Smooth muscle cell (in vitro differentiated cells): ENCODE data around the gene CNTD1. TPM values are rescaled to one million over a fixed set of nuclear protein-coding genes. Genes with fewer than 3 reads are reported as not detected.

ENCODE experiments used
- DNase-seq: peaks from one replicate; lab custom pipeline; 2025; ENCODE audit not compliant: unreplicated experiment; lab: John Stamatoyannopoulos, UW
- H2AFZ ChIP-seq: fragments of 200-600 bp; sonication (generic); 2 replicates; pipeline ENCODE4 v1.6.0; 2016; ENCODE audit warnings: antibody characterized with exemption, low read depth, mild to moderate bottlenecking
- H3F3A ChIP-seq: fragments of 200-600 bp; sonication (generic); 2 replicates; pipeline ENCODE4 v1.6.0; 2017; ENCODE audit warnings: antibody characterized with exemption, low read depth
- H3K27ac ChIP-seq: fragments of 200-600 bp; sonication (generic); 2 replicates; pipeline ENCODE4 v1.5.1; 2016; ENCODE audit warnings: low read depth, mild to moderate bottlenecking
- H3K27me3 ChIP-seq: fragments of 200-600 bp; sonication (generic); 2 replicates; pipeline ENCODE4 v1.6.1; 2016; ENCODE audit warnings: low read depth, mild to moderate bottlenecking
- H3K36me3 ChIP-seq: fragments of 200-600 bp; sonication (generic); 2 replicates; pipeline ENCODE4 v1.5.1; 2016; ENCODE audit warnings: low read depth
- H3K4me1 ChIP-seq: fragments of 200-600 bp; sonication (generic); 2 replicates; pipeline ENCODE4 v1.5.1; 2016; ENCODE audit warnings: low read depth
- H3K4me2 ChIP-seq: fragments of 200-600 bp; sonication (generic); 2 replicates; pipeline ENCODE4 v1.6.0; 2016; ENCODE audit warnings: mild to moderate bottlenecking
- H3K4me3 ChIP-seq: fragments of 200-600 bp; sonication (generic); 2 replicates; pipeline ENCODE4 v1.5.1; 2016; ENCODE audit warnings: mild to moderate bottlenecking
- H3K79me2 ChIP-seq: fragments of 200-600 bp; sonication (generic); 2 replicates; pipeline ENCODE4 v1.6.0; 2016; ENCODE audit warnings: low read depth, mild to moderate bottlenecking
- H3K9ac ChIP-seq: fragments of 200-600 bp; sonication (generic); 2 replicates; pipeline ENCODE4 v1.6.0; 2016; ENCODE audit warnings: low read depth
- H3K9me3 ChIP-seq: fragments of 200-600 bp; sonication (generic); replicated peaks from 2 replicates; pipeline ENCODE4 v1.5.1; 2016; ENCODE audit warnings: low read depth
- H4K20me1 ChIP-seq: fragments of 200-600 bp; sonication (generic); 2 replicates; pipeline ENCODE4 v1.6.0; 2016; ENCODE audit warnings: low read depth
- CTCF ChIP-seq: fragments of 200-600 bp; sonication (generic); IDR thresholded peaks from 2 replicates; pipeline ENCODE4 v1.5.1; 2017; ENCODE audit warnings: borderline replicate concordance, mild to moderate bottlenecking, antibody characterized with exemption; ENCODE audit not compliant: insufficient read depth, poor library complexity, severe bottlenecking
- WGBS: methylation state at CpG from one replicate; pipeline ENCODE4 v1.1.7; 2016; ENCODE audit warnings: low lambda C conversion rate; 5-methylcytosine and 5-hydroxymethylcytosine counted together
- polyA plus RNA-seq: library from polyadenylated mRNA; unstranded; fragments of >200 nt; fragmentation: Nextera tagmentation; extraction: Ambion mirVana; gene quantifications from 2 replicates; pipeline ENCODE4 v1.2.1, GENCODE V29; 2016
- total RNA-seq: library from RNA; depleted of rRNA; stranded (reverse); fragments of >200 nt; gene quantifications from 2 replicates; pipeline ENCODE4 v1.2.3, GENCODE V29; 2014

CNTD1 gene
- total and polyA plus RNA-seq, 2 experiments from 2014 or later = 0.17 TPM; not detected in 1

GRCh38 chr17:42792545-42792944 is 6.1 kb upstream of the CNTD1 start:
- H3K36me3 ChIP-seq = no peaks in the 10 kb centered on the region
- H3K4me1 ChIP-seq = peaks cover 3% of the 10 kb centered on the region
- no peaks in the 10 kb centered on the region for H3K9me3 ChIP-seq
- no peak overlapping the region for H3K27ac ChIP-seq
- H3F3A ChIP-seq = no peaks in the 10 kb centered on the region
- H3K4me3 ChIP-seq = no peak overlapping the region
- no peak for TF ChIP-seq CTCF
- H3K27me3 ChIP-seq = no peaks in the 10 kb centered on the region
- H2AFZ ChIP-seq = no peak overlapping the region
- H4K20me1 ChIP-seq = no peaks in the 10 kb centered on the region
- no peaks in the 10 kb centered on the region for H3K79me2 ChIP-seq
- 83% methylated on average over 5 of the region's 5 CpGs for WGBS
- no peak overlapping the region for H3K4me2 ChIP-seq
- no peak for DNase-seq
- H3K9ac ChIP-seq = no peak overlapping the region

DNA sequence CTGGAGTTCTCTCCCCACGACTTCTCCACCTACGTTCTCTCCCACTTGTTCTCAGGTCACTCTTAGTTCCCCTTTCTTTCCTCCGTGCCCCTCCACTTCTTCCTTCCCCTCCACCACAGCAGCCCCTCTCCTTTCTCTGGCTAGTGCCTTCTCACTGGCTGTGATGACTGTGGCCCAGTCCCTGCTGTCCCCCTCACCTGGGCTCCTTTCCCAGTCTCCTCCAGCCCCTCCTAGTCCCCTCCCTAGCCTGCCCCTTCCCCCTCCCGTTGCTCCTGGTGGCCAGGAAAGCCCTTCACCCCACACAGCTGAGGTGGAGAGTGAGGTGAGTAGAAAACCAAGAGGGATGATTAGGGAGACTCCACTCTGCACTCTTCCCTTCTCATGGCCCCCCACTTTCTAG is 3.6 kb upstream of the CNTD1 start:
- H3K4me2 ChIP-seq = no peak overlapping the region
- TF ChIP-seq CTCF = no peak
- no peak overlapping the region for H2AFZ ChIP-seq
- WGBS = 93% methylated on average over 4 of the region's 4 CpGs
- H3K9me3 ChIP-seq = no peaks in the 10 kb centered on the region
- H3F3A ChIP-seq = no peaks in the 10 kb centered on the region
- H3K27ac ChIP-seq = no peak overlapping the region
- H4K20me1 ChIP-seq = no peaks in the 10 kb centered on the region
- H3K36me3 ChIP-seq = no peaks in the 10 kb centered on the region
- peaks cover 9% of the 10 kb centered on the region for H3K4me1 ChIP-seq
- H3K9ac ChIP-seq = no peak overlapping the region
- H3K79me2 ChIP-seq = peaks cover 5% of the 10 kb centered on the region
- DNase-seq = no peak
- H3K27me3 ChIP-seq = no peaks in the 10 kb centered on the region
- no peak overlapping the region for H3K4me3 ChIP-seq

- DNase-seq = no peak
- Histone ChIP-seq H2AFZ (no peak overlapping the region), H3K4me3 (no peak overlapping the region), H3K36me3 (no peaks in the 10 kb centered on the region), H3F3A (no peaks in the 10 kb centered on the region), H3K27me3 (no peaks in the 10 kb centered on the region), H4K20me1 (no peaks in the 10 kb centered on the region), H3K27ac (no peak overlapping the region), H3K4me2 (no peak overlapping the region), H3K79me2 (peaks cover 5% of the 10 kb centered on the region), H3K9me3 (no peaks in the 10 kb centered on the region), H3K9ac (no peak overlapping the region), H3K4me1 (peaks cover 9% of the 10 kb centered on the region)
- WGBS = 97% methylated on average over 10 of the region's 10 CpGs
- TF ChIP-seq CTCF = no peak
Observed at GRCh38 chr17:42795465-42795864, 3.2 kb upstream of the CNTD1 start.

DNA sequence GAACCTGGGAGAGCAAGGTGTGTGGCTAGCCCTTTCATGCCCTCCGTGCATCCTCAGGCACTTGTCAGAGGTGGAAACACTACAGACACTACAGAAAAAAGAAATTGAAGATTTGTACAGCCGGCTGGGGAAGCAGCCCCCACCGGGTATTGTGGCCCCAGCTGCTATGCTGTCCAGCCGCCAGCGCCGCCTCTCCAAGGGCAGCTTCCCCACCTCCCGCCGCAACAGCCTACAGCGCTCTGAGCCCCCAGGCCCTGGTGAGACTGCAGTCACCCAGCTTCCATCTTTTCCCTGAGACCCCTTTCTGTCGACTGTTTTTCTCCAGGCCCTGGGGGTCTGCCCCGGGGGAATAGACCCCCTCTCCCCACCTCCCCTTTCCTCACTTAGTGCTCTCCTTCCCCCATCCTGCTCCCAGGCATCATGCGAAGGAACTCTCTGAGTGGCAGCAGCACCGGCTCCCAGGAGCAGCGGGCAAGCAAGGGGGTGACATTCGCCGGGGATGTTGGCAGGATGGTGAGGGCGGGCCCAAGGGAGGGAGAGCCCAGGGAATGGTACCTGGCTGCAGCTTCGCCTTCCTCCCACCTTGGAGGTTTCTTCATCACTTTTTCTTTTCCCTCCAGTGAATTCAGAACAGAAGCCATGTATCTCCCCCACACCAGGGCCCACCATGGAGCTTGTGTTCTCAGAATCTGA is 2.4 kb upstream of the CNTD1 start:
- Histone ChIP-seq H3K4me1 (peaks cover 9% of the 10 kb centered on the region), H3K4me3 (no peak overlapping the region), H3K27ac (no peak overlapping the region), H3F3A (no peaks in the 10 kb centered on the region), H3K36me3 (no peaks in the 10 kb centered on the region), H3K9ac (no peak overlapping the region), H4K20me1 (no peaks in the 10 kb centered on the region), H3K9me3 (no peaks in the 10 kb centered on the region), H3K27me3 (no peaks in the 10 kb centered on the region), H3K4me2 (no peak overlapping the region), H2AFZ (no peak overlapping the region), H3K79me2 (peaks cover 5% of the 10 kb centered on the region)
- no peak for TF ChIP-seq CTCF
- over 99% methylated on average over 17 of the region's 18 CpGs for WGBS
- DNase-seq = no peak
